Gastroesophageal sphincter (tissue), 4 donors: ENCODE measurements around the gene FAM50A. TPM values are rescaled to one million over a fixed set of nuclear protein-coding genes. Genes with fewer than 3 reads are reported as not detected.
"Not testable (repeated sequence)": the region's sequence is repeated elsewhere in the genome, so short reads cannot be mapped to it uniquely, and the experiment has no call there.

Experiments used
- ATAC-seq: fragments of 150-250 bp; one replicate; pipeline ENCODE4 v1.9.1; 2016; ENCODE audit warnings: mild to moderate bottlenecking, moderate library complexity
- H3K27ac ChIP-seq, 4 donors: fragments of 200-600 bp; sonication (generic) in 3 of 4; 1 replicate in 3 of 4; 2 replicates in 1 of 4; pipeline ENCODE4 v1.5.1; 2016 to 2019
- H3K27me3 ChIP-seq: fragments of 200-600 bp; sonication (generic); one replicate; pipeline ENCODE4 v1.5.1; 2019
- H3K36me3 ChIP-seq, 2 donors: fragments of 200-600 bp; sonication (generic); one replicate each; pipeline ENCODE4 v1.5.1; 2019; ENCODE audit warnings: control low read depth in 1 of 2
- H3K4me1 ChIP-seq, 3 donors: fragments of 200-600 bp; sonication (generic); 1 replicate in 2 of 3; 2 replicates in 1 of 3; pipeline ENCODE4 v1.5.1; 2016 to 2019; ENCODE audit warnings: control low read depth in 2 of 3
- H3K4me3 ChIP-seq, 2 donors: fragments of 200-600 bp; sonication (generic); one replicate each; pipeline ENCODE4 v1.5.1; 2019; ENCODE audit warnings: mild to moderate bottlenecking in 1 of 2, moderate library complexity in 1 of 2
- H3K9me3 ChIP-seq, 3 donors: fragments of 200-600 bp; sonication (generic); one replicate each; pipeline ENCODE4 v1.5.1; 2017 to 2019; ENCODE audit warnings: control low read depth in 2 of 3
- CTCF ChIP-seq, 4 experiments: fragments of 200-600 bp in 2 of 4; fragments of 450-650 bp in 2 of 4; sonication (generic) in 1 of 4; IDR thresholded peaks; one replicate each; pipeline ENCODE4 v1.5.1; 2017 to 2019; ENCODE audit warnings: antibody characterized with exemption in 4 of 4, mild to moderate bottlenecking in 2 of 4, moderate library complexity in 2 of 4
- EP300 ChIP-seq: sonication (generic); formaldehyde crosslinking; IDR thresholded peaks from one replicate; pipeline ENCODE4 v1.6.1; 2017; ENCODE audit warnings: antibody characterized with exemption, mild to moderate bottlenecking
- POLR2A ChIP-seq, 2 donors: fragments of 450-650 bp; IDR thresholded peaks; one replicate each; pipeline ENCODE4 v1.6.1; 2017; ENCODE audit warnings: antibody characterized with exemption in 2 of 2, mild to moderate bottlenecking in 2 of 2, moderate library complexity in 1 of 2
- POLR2AphosphoS5 ChIP-seq: sonication (generic); formaldehyde crosslinking; IDR thresholded peaks from one replicate; pipeline ENCODE4 v1.6.1; 2017; ENCODE audit warnings: antibody characterized with exemption
- WGBS, 2 donors: methylation state at CpG; one replicate each; pipeline ENCODE4 v1.1.5; 2018; ENCODE audit warnings: low coverage in 1 of 2; 5-methylcytosine and 5-hydroxymethylcytosine counted together
- small RNA-seq, 4 donors: library from RNA; depleted of rRNA; stranded (forward); fragments of <200 nt; gene quantifications; one replicate each; pipeline ENCODE3, GENCODE V24; 2016
- total RNA-seq, 4 donors: library from RNA; depleted of rRNA; stranded (reverse); fragments of >200 nt; gene quantifications; one replicate each; pipeline ENCODE4 v1.1.0, GENCODE V29; 2016

The FAM50A gene
- total RNA-seq, 4 donors from 2014 or later: 49.8 to 58.2 (median 53.4) TPM

DNA sequence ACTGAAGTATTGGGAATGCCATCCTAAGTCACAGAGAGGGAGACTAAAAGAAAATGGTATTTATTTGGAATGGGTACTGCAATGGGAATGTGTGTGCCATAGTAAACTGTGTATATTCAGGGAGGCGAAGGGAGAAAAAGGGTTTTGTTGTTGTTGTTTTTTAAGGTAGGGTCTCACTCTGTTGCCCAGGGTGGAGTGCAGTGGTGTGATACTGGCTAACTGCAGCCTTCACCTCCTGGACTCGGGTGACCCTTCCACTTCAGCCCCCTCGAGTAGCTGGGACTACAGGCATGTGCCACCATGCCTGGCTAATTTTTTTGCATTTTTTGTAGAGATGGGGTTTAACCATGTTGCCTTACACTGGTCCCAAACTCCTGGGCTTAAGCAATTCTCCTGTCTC lies 50.8 kb downstream of the FAM50A start:
- Histone ChIP-seq H3K27me3 (no peaks in the 10 kb centered on the region), H3K4me1 (peaks cover 0 to 5% (median 0%) of the 10 kb centered on the region in 3 donors), H3K9me3 (no peaks in the 10 kb centered on the region), H3K36me3 (no peaks in the 10 kb centered on the region), H3K4me3 (no peak overlapping the region), H3K27ac (no peak overlapping the region)
- no peak for ATAC-seq
- TF ChIP-seq POLR2AphosphoS5 (no peak), EP300 (no peak), CTCF (IDR thresholded peaks at IDR 0.05) (no peak), POLR2A (IDR thresholded peaks at IDR 0.05) (no peak)
- 55 to 83% methylated on average over 2 to 3 of the region's 3 CpGs for WGBS, 2 donors

DNA sequence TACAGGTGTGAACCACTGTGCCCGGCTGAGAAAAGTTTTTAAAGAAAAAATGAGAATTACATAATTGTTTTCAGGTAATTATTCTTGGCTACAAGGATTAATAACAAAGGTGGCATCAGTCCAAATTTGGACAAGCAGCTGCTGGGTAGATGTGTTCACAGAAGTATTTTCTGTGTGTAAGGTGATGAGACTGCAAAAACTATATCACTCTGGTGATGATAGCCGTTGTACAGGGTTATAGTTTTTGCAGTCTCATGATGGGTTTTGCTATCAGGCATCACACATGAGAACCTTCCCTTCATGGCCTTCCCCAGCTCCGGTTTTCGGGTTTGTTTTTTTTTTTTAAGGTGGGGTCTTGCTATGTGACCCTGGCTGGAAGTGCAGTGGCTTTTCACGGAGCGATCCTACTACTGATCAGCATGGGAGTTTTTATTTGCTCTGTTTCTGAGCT lies 51.6 kb downstream of the FAM50A start:
- no peak for ATAC-seq
- H3K4me1 ChIP-seq: peaks cover 0 to 4% (median 0%) of the 10 kb centered on the region in 3 donors
- H3K4me3 ChIP-seq: no peak overlapping the region
- H3K27me3 ChIP-seq: no peaks in the 10 kb centered on the region
- no peaks in the 10 kb centered on the region for H3K9me3 ChIP-seq
- TF ChIP-seq CTCF (IDR thresholded peaks at IDR 0.05) (no peak), POLR2AphosphoS5 (no peak), POLR2A (IDR thresholded peaks at IDR 0.05) (no peak), EP300 (no peak)
- no peak overlapping the region for H3K27ac ChIP-seq
- no peaks in the 10 kb centered on the region for H3K36me3 ChIP-seq
- WGBS, 2 donors: 58 to 65% methylated on average over 4 to 5 of the region's 6 CpGs

DNA sequence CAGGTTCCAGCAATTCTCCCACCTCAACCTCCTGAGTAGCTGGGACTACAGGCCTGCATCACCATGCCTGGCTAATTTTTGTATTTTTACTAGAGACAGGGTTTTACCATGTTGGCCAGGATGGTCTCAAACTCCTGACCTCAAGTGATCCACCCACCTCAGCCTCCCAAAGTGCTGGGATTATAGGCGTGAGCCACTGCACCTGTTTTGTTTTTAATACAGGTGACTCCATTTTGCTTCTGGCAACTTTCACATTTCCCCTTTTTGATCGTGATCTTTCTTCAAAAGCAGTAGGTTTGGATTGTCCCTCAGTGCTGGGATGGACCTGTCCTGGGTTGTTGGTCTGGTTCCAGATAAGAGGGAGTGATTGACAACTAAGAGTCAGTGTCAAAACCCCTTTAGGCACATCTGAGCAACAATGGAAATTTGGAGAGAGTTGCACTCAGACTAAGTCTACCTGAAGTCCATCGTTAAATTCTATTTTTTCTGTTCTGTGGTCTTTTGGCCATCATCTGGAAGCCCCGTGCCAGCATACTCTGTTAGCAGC lies 52.7 kb downstream of the FAM50A start:
- not testable (repeated sequence) for H3K4me1 ChIP-seq, H3K36me3 ChIP-seq, H3K4me3 ChIP-seq, H3K9me3 ChIP-seq, ATAC-seq, H3K27ac ChIP-seq, H3K27me3 ChIP-seq
- 74 to 83% methylated on average over 3 to 4 of the region's 4 CpGs for WGBS, 2 donors

Small RNAs within 50 kb of the gene (small RNA-seq; reads per million reads assigned to genes)
- gene MIR6858 (0 to 3.0 (median 0.26) reads per million in 4 donors), gene RN7SL697P (0 reads per million in 4 donors), gene SNORA70 (0 reads per million in 4 donors)

Other genes starting within 250 kb of the FAM50A start
- gene OPN1MW2, start 224.4 kb upstream of the FAM50A start, total RNA-seq: not detected
- not detected for gene OPN1MW3, start 186.6 kb upstream of the FAM50A start, total RNA-seq
- gene TEX28, start 149.0 kb upstream of the FAM50A start, total RNA-seq: not detected
- gene TKTL1, start 148.3 kb upstream of the FAM50A start, total RNA-seq: under 1 TPM in 2 of 4 donors, not detected in 2; 0.31 TPM
- gene FLNA, start 69.5 kb upstream of the FAM50A start, total RNA-seq: over 10,000 TPM in 1 of 4 donors, 1,000 to 10,000 TPM in 3; 7,815 to 15,318 (median 8,757) TPM
- 10 to 100 TPM; 41.0 to 58.6 (median 50.6) TPM for gene EMD, start 64.8 kb upstream of the FAM50A start, total RNA-seq
- gene RPL10, start 45.8 kb upstream of the FAM50A start, total RNA-seq: 1,000 to 10,000 TPM; 3,970 to 7,427 (median 5,392) TPM
- gene DNASE1L1, start 34.9 kb upstream of the FAM50A start, total RNA-seq: 10 to 100 TPM; 11.1 to 29.3 (median 22.3) TPM
- gene TAFAZZIN, start 32.6 kb upstream of the FAM50A start, total RNA-seq: 10 to 100 TPM; 11.7 to 54.5 (median 24.4) TPM
- 10 to 100 TPM; 29.0 to 50.0 (median 43.1) TPM for gene ATP6AP1, start 15.5 kb upstream of the FAM50A start, total RNA-seq
- gene GDI1, start 7.0 kb upstream of the FAM50A start, total RNA-seq: 100 to 1,000 TPM; 105 to 160 (median 121) TPM
- 10 to 100 TPM in 2 of 4 donors, 1 to 10 TPM in 2; 1.5 to 13.9 (median 8.2) TPM for gene PLXNA3, start 14.1 kb downstream of the FAM50A start, total RNA-seq
- 10 to 100 TPM; 16.3 to 21.3 (median 17.2) TPM for gene LAGE3, start 35.1 kb downstream of the FAM50A start, total RNA-seq
- gene UBL4A, start 42.5 kb downstream of the FAM50A start, total RNA-seq: 10 to 100 TPM; 35.9 to 80.2 (median 47.0) TPM
- 10 to 100 TPM; 21.7 to 40.0 (median 31.8) TPM for gene SLC10A3, start 46.5 kb downstream of the FAM50A start, total RNA-seq
- gene FAM3A, start 72.1 kb downstream of the FAM50A start, total RNA-seq: 10 to 100 TPM; 36.6 to 44.4 (median 40.5) TPM
- gene G6PD, start 102.7 kb downstream of the FAM50A start, total RNA-seq: 10 to 100 TPM; 15.9 to 26.0 (median 22.1) TPM
- 10 to 100 TPM; 14.0 to 22.6 (median 15.2) TPM for gene IKBKG, start 103.5 kb downstream of the FAM50A start, total RNA-seq
- gene CTAG1A, start 141.0 kb downstream of the FAM50A start, total RNA-seq: not detected
- not detected for gene CTAG1B, start 175.1 kb downstream of the FAM50A start, total RNA-seq
- gene CTAG2, start 209.4 kb downstream of the FAM50A start, total RNA-seq: not detected